Right atrium auricular region (tissue), 2 donors: ENCODE results near the gene ODF2. TPM values are rescaled to one million over a fixed set of nuclear protein-coding genes. Genes with fewer than 3 reads are reported as not detected.

Experiments
- DNase-seq: peaks from one replicate; pipeline ENCODE4 v3.0.0-alpha.2; 2019; ENCODE audit warnings: low spot score
- H3K27ac ChIP-seq, 2 donors: fragments of 200-600 bp; sonication (generic); 1 replicate in 1 of 2; 2 replicates in 1 of 2; pipeline ENCODE4 v1.5.1; 2016 to 2019
- H3K27me3 ChIP-seq, 2 donors: fragments of 200-600 bp; sonication (generic); one replicate each; pipeline versions ENCODE4 v1.5.1 to v1.6.0; 2017 to 2019
- H3K36me3 ChIP-seq: fragments of 200-600 bp; sonication (generic); one replicate; pipeline ENCODE4 v1.5.1; 2016
- H3K4me1 ChIP-seq, 2 donors: fragments of 200-600 bp; sonication (generic); one replicate each; pipeline versions ENCODE4 v1.5.1 to v1.6.0; 2017 to 2019
- H3K4me3 ChIP-seq, 2 donors: fragments of 200-600 bp; sonication (generic); 1 replicate in 1 of 2; 2 replicates in 1 of 2; pipeline ENCODE4 v1.5.1; 2017 to 2019; ENCODE audit warnings: mild to moderate bottlenecking in 1 of 2, moderate library complexity in 1 of 2
- H3K9me3 ChIP-seq, 2 donors: fragments of 200-600 bp; sonication (generic); one replicate each; pipeline ENCODE4 v1.5.1; 2019
- CTCF ChIP-seq, 2 donors: fragments of 200-600 bp; sonication (generic); IDR thresholded peaks; one replicate each; pipeline ENCODE4 v1.5.1; 2019; ENCODE audit warnings: antibody characterized with exemption in 2 of 2
- total RNA-seq, 2 donors: library from RNA; depleted of rRNA; stranded (reverse); fragments of >200 nt; gene quantifications; one replicate each; pipeline ENCODE4 v1.1.0, GENCODE V29; 2016

Gene ODF2
- total RNA-seq, 2 donors from 2014 or later = 9.7 to 12.1 TPM

- no peak for TF ChIP-seq CTCF (IDR thresholded peaks at IDR 0.05)
- no peak overlapping the region for H3K4me3 ChIP-seq
- H3K27me3 ChIP-seq = no peaks in the 10 kb centered on the region
- no peak overlapping the region for H3K27ac ChIP-seq
- H3K36me3 ChIP-seq = peaks cover 8% of the 10 kb centered on the region
- no peaks in the 10 kb centered on the region for H3K9me3 ChIP-seq
- no peak for DNase-seq
- no peaks in the 10 kb centered on the region for H3K4me1 ChIP-seq
Observed at GRCh38 chr9:128479262-128479661, 23.5 kb downstream of the ODF2 start.

- Histone ChIP-seq H3K27me3 (no peaks in the 10 kb centered on the region), H3K27ac (no peak overlapping the region), H3K36me3 (peaks cover 11% of the 10 kb centered on the region), H3K4me3 (no peak overlapping the region), H3K9me3 (no peaks in the 10 kb centered on the region), H3K4me1 (no peaks in the 10 kb centered on the region)
- DNase-seq = no peak
- TF ChIP-seq CTCF (IDR thresholded peaks at IDR 0.05) = no peak
Observed at GRCh38 chr9:128481561-128481960, 25.8 kb downstream of the ODF2 start.

- Histone ChIP-seq H3K4me1 (no peaks in the 10 kb centered on the region), H3K27ac (no peak overlapping the region), H3K9me3 (no peaks in the 10 kb centered on the region), H3K27me3 (no peaks in the 10 kb centered on the region), H3K36me3 (peaks cover 12% of the 10 kb centered on the region), H3K4me3 (no peak overlapping the region)
- DNase-seq = no peak
- TF ChIP-seq CTCF (IDR thresholded peaks at IDR 0.05) = no peak
Observed at GRCh38 chr9:128482186-128482585, 26.4 kb downstream of the ODF2 start.

GRCh38 chr9:128484686-128485413 lies 29.0 kb downstream of the ODF2 start:
- DNase-seq = no peak
- Histone ChIP-seq H3K27ac (no peak overlapping the region), H3K4me3 (no peak overlapping the region), H3K27me3 (no peaks in the 10 kb centered on the region), H3K9me3 (no peaks in the 10 kb centered on the region), H3K4me1 (no peaks in the 10 kb centered on the region), H3K36me3 (peaks cover 12% of the 10 kb centered on the region)
- no peak for TF ChIP-seq CTCF (IDR thresholded peaks at IDR 0.05)

- Histone ChIP-seq H3K36me3 (peaks cover 12% of the 10 kb centered on the region), H3K4me3 (no peak overlapping the region), H3K27ac (no peak overlapping the region), H3K4me1 (no peaks in the 10 kb centered on the region), H3K27me3 (no peaks in the 10 kb centered on the region), H3K9me3 (no peaks in the 10 kb centered on the region)
- no peak for DNase-seq
- no peak for TF ChIP-seq CTCF (IDR thresholded peaks at IDR 0.05)
Observed at GRCh38 chr9:128485414-128485855, 29.6 kb downstream of the ODF2 start.

GRCh38 chr9:128486201-128486600 lies 30.4 kb downstream of the ODF2 start:
- Histone ChIP-seq H3K27me3 (no peaks in the 10 kb centered on the region), H3K36me3 (peaks cover 12% of the 10 kb centered on the region), H3K4me1 (no peaks in the 10 kb centered on the region), H3K9me3 (no peaks in the 10 kb centered on the region), H3K27ac (no peak overlapping the region), H3K4me3 (no peak overlapping the region)
- no peak for DNase-seq
- no peak for TF ChIP-seq CTCF (IDR thresholded peaks at IDR 0.05)
